GM18858 (cell line): Measurements from ENCODE around the gene PRLH.
"Not testable (repeated sequence)": the region's sequence is repeated elsewhere in the genome, so short reads cannot be mapped to it uniquely, and the experiment has no call there.

Source experiments
- ATAC-seq: cut with Tn5 transposase; IDR thresholded peaks from one replicate; pipeline ENCODE4 v1.9.1; 2021; ENCODE audit not compliant: unreplicated experiment

The PRLH gene

GRCh38 chr2:237598468-237599208 lies 32.3 kb downstream of the PRLH start:
- no peak for ATAC-seq

DNA sequence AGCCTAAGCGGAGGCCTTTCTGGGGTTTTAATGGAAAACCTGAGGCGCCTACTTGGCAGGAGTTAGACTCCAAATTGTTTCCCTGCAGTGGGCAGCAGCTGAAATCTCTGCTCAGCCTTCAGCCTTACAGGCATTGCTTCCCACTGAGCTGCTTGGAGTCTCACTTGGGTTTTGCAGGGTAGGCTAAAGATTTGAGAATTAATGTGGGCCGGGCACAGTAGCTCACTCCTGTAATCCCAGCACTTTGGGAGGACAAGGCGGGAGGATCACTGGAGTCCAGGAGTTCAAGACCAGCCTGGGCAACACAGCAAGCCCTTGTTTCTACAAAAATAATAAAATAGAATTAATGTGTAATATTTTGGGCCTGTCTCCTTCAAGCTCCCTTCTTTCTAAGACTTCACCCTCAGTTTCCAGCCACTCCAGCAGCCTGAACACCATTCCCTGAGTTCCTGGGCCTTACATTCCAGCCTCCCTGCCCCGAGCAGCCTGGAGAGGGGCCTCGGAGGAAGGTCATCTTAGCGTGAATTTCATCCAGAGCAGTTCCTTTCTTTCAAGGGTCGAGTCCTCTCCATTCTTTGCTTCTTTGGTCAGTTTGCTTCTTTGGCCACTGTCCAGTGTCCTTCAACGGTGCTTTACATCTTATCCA lies 33.2 kb downstream of the PRLH start:
- ATAC-seq = no peak

- ATAC-seq = no peak
Measured at GRCh38 chr2:237600205-237600846, 34.0 kb downstream of the PRLH start.

GRCh38 chr2:237601453-237602116 lies 35.2 kb downstream of the PRLH start:
- no peak for ATAC-seq

- no peak for ATAC-seq
Measured at GRCh38 chr2:237602409-237602808, 36.0 kb downstream of the PRLH start.

- ATAC-seq = no peak
Measured at GRCh38 chr2:237603049-237603717, 36.8 kb downstream of the PRLH start.

- no peak for ATAC-seq
Measured at GRCh38 chr2:237603718-237604362, 37.5 kb downstream of the PRLH start.

- no peak for ATAC-seq
Measured at GRCh38 chr2:237604391-237604790, 38.0 kb downstream of the PRLH start.

DNA sequence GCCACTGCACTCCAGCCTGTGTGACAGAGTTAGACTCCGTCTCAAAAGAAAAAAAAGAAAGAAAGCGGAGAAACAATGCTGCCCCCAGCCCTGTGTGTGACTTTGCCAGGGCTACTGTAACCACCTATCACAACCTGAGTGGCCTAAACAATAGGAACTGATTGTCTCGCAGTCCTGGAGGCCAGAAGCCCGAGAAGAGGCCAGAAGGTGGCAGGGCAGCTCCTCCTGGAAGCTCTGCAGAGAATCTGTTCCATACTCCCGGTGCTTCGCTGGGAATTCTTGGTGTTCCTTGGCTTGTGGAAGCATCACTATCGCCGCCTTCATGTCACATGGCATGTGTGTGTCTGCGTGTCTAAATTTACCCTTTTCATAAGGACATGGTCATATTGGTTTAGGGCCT lies 38.6 kb downstream of the PRLH start:
- ATAC-seq = no peak

DNA sequence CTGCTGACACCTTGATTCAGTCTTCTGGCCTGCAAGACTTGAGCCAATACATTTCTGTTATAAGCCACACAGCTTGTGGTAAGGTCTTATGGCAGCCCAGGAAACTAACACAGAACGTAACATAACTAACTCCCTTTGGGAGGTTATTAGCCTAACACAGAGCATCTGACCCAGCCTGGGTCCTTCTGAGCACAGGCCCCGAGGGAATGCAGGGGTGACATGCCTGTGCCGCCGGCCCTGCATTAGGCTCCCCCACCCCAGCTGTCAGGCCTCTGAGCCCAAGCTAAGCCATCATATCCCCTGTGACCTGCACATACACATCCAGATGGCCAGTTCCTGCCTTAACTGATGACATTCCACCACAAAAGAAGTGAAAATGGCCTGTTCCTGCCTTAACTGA lies 40.1 kb downstream of the PRLH start:
- ATAC-seq = not testable (repeated sequence)

- no peak for ATAC-seq
Measured at GRCh38 chr2:237612527-237613357, 46.4 kb downstream of the PRLH start.

DNA sequence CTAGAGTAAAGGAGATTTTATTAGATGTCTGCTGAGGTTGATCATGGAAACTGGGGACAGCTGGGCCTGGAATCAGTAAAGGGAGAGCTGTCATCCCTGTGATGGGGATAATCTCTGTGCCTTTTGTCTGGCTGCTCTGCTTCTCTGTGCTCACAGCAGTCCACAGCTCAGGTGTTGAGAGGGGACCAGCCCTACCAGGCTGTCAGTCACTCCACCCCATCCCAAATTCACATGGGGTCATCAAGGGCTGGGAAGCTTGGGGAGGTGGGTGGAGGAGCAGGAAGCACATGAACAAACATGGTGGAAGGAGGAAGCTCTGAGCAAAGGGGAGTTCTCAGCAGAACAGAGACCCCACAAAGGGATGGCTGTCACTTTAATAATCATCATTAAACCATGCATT lies 47.3 kb downstream of the PRLH start:
- ATAC-seq = no peak

DNA sequence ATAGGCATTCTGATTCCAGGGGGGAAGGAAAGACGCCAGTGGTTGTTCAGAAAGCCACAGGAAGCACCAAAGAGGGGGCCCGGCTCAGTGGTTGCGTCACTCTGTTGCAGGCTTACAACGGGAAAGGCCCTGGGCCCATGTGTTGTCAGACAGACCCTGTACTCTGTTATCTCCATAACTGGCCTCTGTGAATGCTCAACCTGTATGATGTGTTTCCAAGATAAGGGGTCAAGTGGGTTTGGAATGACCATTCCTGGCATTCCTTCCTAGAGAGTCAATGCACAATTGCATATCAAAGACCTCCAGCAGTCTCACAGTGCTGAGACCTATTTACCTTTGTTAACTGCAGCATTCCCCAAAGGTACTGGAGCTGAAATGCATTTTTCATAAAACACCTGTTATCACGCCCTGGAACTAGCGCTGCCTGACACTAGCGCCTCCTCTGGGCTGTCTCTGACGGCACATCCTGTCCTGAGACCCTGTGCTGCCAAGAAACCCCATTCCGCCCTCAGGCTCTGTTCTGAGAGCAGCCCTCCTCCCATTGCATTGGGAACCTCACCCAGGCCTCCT lies 47.9 kb downstream of the PRLH start:
- ATAC-seq = no peak

DNA sequence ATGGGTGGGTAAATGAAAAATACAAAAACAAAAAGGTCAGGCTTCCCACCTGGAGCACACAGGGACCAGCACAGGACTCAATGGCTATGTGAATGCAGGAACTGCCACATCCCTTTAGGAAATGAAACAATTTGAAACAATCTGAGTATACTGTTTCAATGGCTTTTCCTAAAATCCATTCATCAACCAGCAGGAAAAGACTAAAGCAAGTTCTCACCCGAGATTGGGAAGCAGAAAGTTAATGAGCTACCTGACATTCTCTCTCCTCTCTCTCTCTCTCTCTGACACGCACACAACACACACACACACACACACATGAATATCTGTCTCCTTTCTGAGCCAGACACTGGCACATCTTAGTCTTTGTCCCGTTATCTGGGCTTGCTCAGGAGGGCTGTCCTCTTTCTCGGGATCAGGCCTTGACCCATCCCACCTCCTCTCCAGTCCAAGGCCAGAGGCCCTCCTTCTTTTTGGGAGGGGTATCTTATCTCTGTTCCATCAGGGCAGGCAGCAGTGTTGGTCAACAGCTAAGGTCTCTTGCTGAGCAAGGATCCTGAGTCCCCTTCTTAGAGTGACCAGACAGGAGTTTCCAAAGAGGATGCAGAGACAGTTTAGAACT lies 49.4 kb downstream of the PRLH start:
- ATAC-seq = no peak

- no peak for ATAC-seq
Measured at GRCh38 chr2:237616373-237616733, 50.0 kb downstream of the PRLH start.
